HG02610 (cell line): ENCODE measurements around the gene SLC46A1.

Experiments
- ATAC-seq: cut with Tn5 transposase; IDR thresholded peaks from one replicate; pipeline ENCODE4 v1.9.1; 2021; ENCODE audit warnings: mild to moderate bottlenecking, moderate library complexity; ENCODE audit not compliant: unreplicated experiment

SLC46A1 gene

GRCh38 chr17:28404461-28404811, 1.6 kb downstream of the SLC46A1 start:
- ATAC-seq, result no peak

- no peak for ATAC-seq
Measured at GRCh38 chr17:28404007-28404406, 2.0 kb downstream of the SLC46A1 start.

GRCh38 chr17:28402844-28403243, 3.2 kb downstream of the SLC46A1 start:
- ATAC-seq, result no peak

GRCh38 chr17:28402224-28402630, 3.8 kb downstream of the SLC46A1 start:
- ATAC-seq, result no peak

- ATAC-seq, result no peak
Measured at GRCh38 chr17:28399808-28400207, 6.2 kb downstream of the SLC46A1 start.

GRCh38 chr17:28398280-28398981, 7.6 kb downstream of the SLC46A1 start:
- no peak for ATAC-seq

GRCh38 chr17:28397687-28398279, 8.2 kb downstream of the SLC46A1 start:
- no peak for ATAC-seq

- ATAC-seq, result no peak
Measured at GRCh38 chr17:28397275-28397674, 8.7 kb downstream of the SLC46A1 start.

- no peak for ATAC-seq
Measured at GRCh38 chr17:28396635-28397239, 9.3 kb downstream of the SLC46A1 start.

GRCh38 chr17:28395968-28396367, 10.0 kb downstream of the SLC46A1 start:
- ATAC-seq, result no peak

- no peak for ATAC-seq
Measured at GRCh38 chr17:28395426-28395825, 10.6 kb downstream of the SLC46A1 start.

- no peak for ATAC-seq
Measured at GRCh38 chr17:28394337-28395116, 11.5 kb downstream of the SLC46A1 start.

- no peak for ATAC-seq
Measured at GRCh38 chr17:28392491-28392890, 13.5 kb downstream of the SLC46A1 start.

GRCh38 chr17:28391401-28391800, 14.6 kb downstream of the SLC46A1 start:
- no peak for ATAC-seq

- ATAC-seq, result no peak
Measured at GRCh38 chr17:28390984-28391383, 15.0 kb downstream of the SLC46A1 start.

- ATAC-seq, result no peak
Measured at GRCh38 chr17:28390563-28390962, 15.4 kb downstream of the SLC46A1 start.

- ATAC-seq, result no peak
Measured at GRCh38 chr17:28390141-28390540, 15.9 kb downstream of the SLC46A1 start.

- ATAC-seq, result no peak
Measured at GRCh38 chr17:28388106-28388505, 17.9 kb downstream of the SLC46A1 start.

- no peak for ATAC-seq
Measured at GRCh38 chr17:28386391-28386790, 19.6 kb downstream of the SLC46A1 start.

GRCh38 chr17:28385406-28385805, 20.6 kb downstream of the SLC46A1 start:
- no peak for ATAC-seq

GRCh38 chr17:28385037-28385400, 21.0 kb downstream of the SLC46A1 start:
- ATAC-seq, result no peak
